Fibroblast of lung (primary cell): Measurements from ENCODE around the gene ACTL10. TPM values are rescaled to one million over a fixed set of nuclear protein-coding genes. Genes with fewer than 3 reads are reported as not detected.

Source experiments
- DNase-seq, 2 donors: peaks; one replicate each; pipeline versions ENCODE4 v3.0.0 to v3.0.0-alpha.2; 2010; ENCODE audit warnings: low read depth in 2 of 2
- H2AFZ ChIP-seq: 2 replicates; pipeline ENCODE4 v1.5.1; 2012; ENCODE audit warnings: low read length, control low read depth, inconsistent platforms
- H3K27ac ChIP-seq: 2 replicates; pipeline ENCODE4 v1.5.1; 2011; ENCODE audit warnings: low read length, control low read depth; ENCODE audit not compliant: insufficient read depth
- H3K27me3 ChIP-seq: 2 replicates; pipeline ENCODE4 v1.5.1; 2011; ENCODE audit warnings: mild to moderate bottlenecking, low read length; ENCODE audit not compliant: control insufficient read depth, insufficient read depth
- H3K36me3 ChIP-seq: 2 replicates; pipeline ENCODE4 v1.5.1; 2011; ENCODE audit warnings: low read length; ENCODE audit not compliant: control insufficient read depth, insufficient read depth
- H3K4me1 ChIP-seq: 2 replicates; pipeline ENCODE4 v1.5.1; 2011; ENCODE audit warnings: low read length; ENCODE audit not compliant: control insufficient read depth, insufficient read depth; ENCODE audit errors: extremely low read depth
- H3K4me2 ChIP-seq: 2 replicates; pipeline ENCODE4 v1.5.1; 2011; ENCODE audit warnings: low read length, control low read depth; ENCODE audit not compliant: insufficient read depth; ENCODE audit errors: extremely low read depth
- H3K4me3 ChIP-seq, 4 experiments: fragments of 200-600 bp in 1 of 4; sonication (generic) in 1 of 4; replicated peaks in 1 of 4; 2 replicates each; pipeline ENCODE4 v1.5.1; 2011 to 2016; ENCODE audit warnings: low read length in 4 of 4, low read depth in 3 of 4, mild to moderate bottlenecking in 3 of 4, control low read depth in 2 of 4, inconsistent platforms in 1 of 4, mixed read lengths in 1 of 4; ENCODE audit not compliant: insufficient read depth in 1 of 4; ENCODE audit errors: control extremely low read depth in 1 of 4
- H3K79me2 ChIP-seq: 2 replicates; pipeline ENCODE4 v1.5.1; 2012; ENCODE audit warnings: mild to moderate bottlenecking, low read length, inconsistent platforms; ENCODE audit not compliant: control insufficient read depth, insufficient read depth
- H3K9ac ChIP-seq: 2 replicates; pipeline ENCODE4 v1.5.1; 2011; ENCODE audit warnings: mild to moderate bottlenecking, low read length, control low read depth; ENCODE audit not compliant: insufficient read depth
- H3K9me3 ChIP-seq: 2 replicates; pipeline ENCODE4 v1.5.1; 2012; ENCODE audit warnings: low read depth, low read length; ENCODE audit not compliant: control insufficient read depth, insufficient read depth
- H4K20me1 ChIP-seq: 2 replicates; pipeline ENCODE4 v1.5.1; 2011; ENCODE audit warnings: low read length; ENCODE audit not compliant: control insufficient read depth, insufficient read depth; ENCODE audit errors: extremely low read depth
- CTCF ChIP-seq, 2 donors: IDR thresholded peaks in 1 of 2; conservative IDR thresholded peaks in 1 of 2; 1 replicate in 1 of 2; 2 replicates in 1 of 2; pipeline ENCODE4 v1.5.1; 2011 to 2012; ENCODE audit warnings: low read length in 2 of 2, control low read depth in 1 of 2, inconsistent platforms in 1 of 2, low read depth in 1 of 2, mild to moderate bottlenecking in 1 of 2
- EZH2 ChIP-seq: IDR thresholded peaks from 2 replicates; pipeline ENCODE4 v1.5.1; 2012; ENCODE audit warnings: low read length, control low read depth, mild to moderate bottlenecking; ENCODE audit errors: missing control alignments
- polyA plus RNA-seq, 2 donors: library from polyadenylated mRNA; depleted of rRNA in 1 of 2; stranded (reverse) in 1 of 2; unstranded in 1 of 2; fragments of >200 nt; gene quantifications; 2 replicates each; pipeline ENCODE4 v1.2.1, GENCODE V29; 2011 to 2012; ENCODE audit warnings: missing spikeins in 1 of 2
- total RNA-seq: library from RNA; depleted of rRNA; stranded (reverse); fragments of >200 nt; gene quantifications from 2 replicates; pipeline ENCODE4 v1.2.1, GENCODE V29; 2014

The ACTL10 gene
- total and polyA plus RNA-seq, 2 donors (not counting 1 experiment from before 2014, with no cell fraction given): 0.32 to 2.0 TPM

- Histone ChIP-seq H3K27me3 (no peaks in the 10 kb centered on the region), H3K9ac (no peak overlapping the region), H3K4me2 (no peak overlapping the region), H4K20me1 (no peaks in the 10 kb centered on the region), H3K4me3 (no peak overlapping the region), H3K27ac (no peak overlapping the region), H3K36me3 (peaks cover 4% of the 10 kb centered on the region), H3K4me1 (peaks cover 3% of the 10 kb centered on the region), H2AFZ (no peak overlapping the region), H3K9me3 (no peaks in the 10 kb centered on the region), H3K79me2 (no peaks in the 10 kb centered on the region)
- no peak for TF ChIP-seq CTCF (conservative IDR thresholded peaks at IDR 0.05 in 1 of 2, IDR thresholded peaks at IDR 0.05 in 1 of 2; ENCODE audit: low read depth in 1 of 2, low read length in 2 of 2)
- TF ChIP-seq EZH2: no peak
- DNase-seq: no peak
These were observed 8.2 kb upstream of the ACTL10 start for GRCh38 chr20:33658510-33658909.

GRCh38 chr20:33658929-33659328, 7.8 kb upstream of the ACTL10 start:
- Histone ChIP-seq H3K27me3 (no peaks in the 10 kb centered on the region), H4K20me1 (no peaks in the 10 kb centered on the region), H2AFZ (no peak overlapping the region), H3K9ac (no peak overlapping the region), H3K36me3 (peaks cover 4% of the 10 kb centered on the region), H3K4me2 (no peak overlapping the region), H3K79me2 (no peaks in the 10 kb centered on the region), H3K27ac (no peak overlapping the region), H3K9me3 (no peaks in the 10 kb centered on the region), H3K4me1 (peaks cover 4% of the 10 kb centered on the region), H3K4me3 (no peak overlapping the region)
- TF ChIP-seq CTCF (conservative IDR thresholded peaks at IDR 0.05 in 1 of 2, IDR thresholded peaks at IDR 0.05 in 1 of 2; ENCODE audit: low read depth in 1 of 2, low read length in 2 of 2) (no peak), EZH2 (no peak)
- DNase-seq: no peak

GRCh38 chr20:33659341-33660034, 7.3 kb upstream of the ACTL10 start:
- Histone ChIP-seq H3K36me3 (peaks cover 4% of the 10 kb centered on the region), H3K4me2 (no peak overlapping the region), H4K20me1 (no peaks in the 10 kb centered on the region), H3K9me3 (no peaks in the 10 kb centered on the region), H3K4me1 (peaks cover 10% of the 10 kb centered on the region), H3K4me3 (no peak overlapping the region), H3K27ac (no peak overlapping the region), H3K9ac (no peak overlapping the region), H3K27me3 (no peaks in the 10 kb centered on the region), H2AFZ (no peak overlapping the region), H3K79me2 (no peaks in the 10 kb centered on the region)
- no peak for DNase-seq
- no peak for TF ChIP-seq CTCF (conservative IDR thresholded peaks at IDR 0.05 in 1 of 2, IDR thresholded peaks at IDR 0.05 in 1 of 2; ENCODE audit: low read depth in 1 of 2, low read length in 2 of 2)
